ENCODE results near the gene RPS27. TPM values are rescaled to one million over a fixed set of nuclear protein-coding genes. Genes with fewer than 3 reads are reported as not detected.

The RPS27 gene
- 7,060 and 7,825 TPM in 2 replicates for polyA plus RNA-seq (2012; rRNA removed)
- polyA plus RNA-seq (2012; cell fraction: cytosol; rRNA removed), result 7,273 and 7,725 TPM in 2 replicates
- 1,498 and 1,581 TPM in 2 replicates for polyA plus RNA-seq (2012; cell fraction: nucleus; rRNA removed)

DNA sequence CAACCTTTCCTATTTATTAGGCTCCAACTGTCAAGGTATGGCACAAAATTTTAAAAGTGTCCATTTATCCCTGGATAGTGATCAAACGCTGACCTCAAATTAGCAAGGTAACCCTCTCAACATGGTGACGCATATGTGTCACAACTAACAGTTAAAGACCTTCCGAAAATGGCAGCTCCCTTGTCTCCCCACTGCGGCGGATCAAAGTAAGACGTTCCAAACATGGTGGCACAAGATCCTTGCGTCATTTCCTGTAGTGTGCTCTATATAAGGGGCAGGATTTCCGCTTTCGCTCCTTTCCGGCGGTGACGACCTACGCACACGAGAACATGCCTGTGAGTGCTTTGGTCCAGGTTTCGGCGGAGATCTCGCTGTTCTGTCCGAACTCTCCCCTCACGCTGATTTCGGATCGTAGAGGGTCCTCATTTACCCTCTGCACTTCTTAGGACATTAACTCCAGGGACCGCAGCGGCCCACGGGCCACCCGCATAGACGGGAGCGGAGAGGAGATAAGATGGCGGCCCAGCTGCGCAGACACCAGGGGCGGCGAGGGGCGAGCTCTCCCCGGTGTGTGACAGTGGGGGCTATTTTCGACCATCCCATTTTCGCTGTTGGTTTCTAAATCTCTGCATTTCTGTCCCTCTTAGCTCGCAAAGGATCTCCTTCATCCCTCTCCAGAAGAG lies at the start of gene RPS27:
TSS of gene RPS27 (plus strand) at position 295 of the 683 bp plus-strand sequence. CDS start at position 330, 35 bp downstream.
- peak within 1 kb of the TSS; percentile 87 for H2AFZ ChIP-seq (ENCODE audit: low read depth)
- H3F3A ChIP-seq (replicated peaks; ENCODE audit: insufficient read depth), result peaks cover 56% of the 10 kb centered on the region
- 1% methylated on average over 25 of the region's 36 CpGs for WGBS (ENCODE audit: low lambda C conversion rate)
- peak within 1 kb of the TSS; percentile 79 to 92 for H3K27ac ChIP-seq (ENCODE audit: low read depth in 2 of 2, low read length in 1 of 2)
- H3K9me2 ChIP-seq, result no peaks in the 10 kb centered on the region
- peaks cover 8% of the 10 kb centered on the region; the same call in 1 of the 2 replicates for H4K20me1 ChIP-seq (ENCODE audit: insufficient read depth)
- POLR2A ChIA-PET, result interaction anchor here (0.5 to 2.5 kb wide), 50 partner anchors 8 to 356 kb away, joined by 3 to 59 read pairs (median 4); partner anchors contain the start of genes CHTOP, CREB3L4, CRTC2 and DENND4B
- H3K27me3 ChIP-seq (ENCODE audit: insufficient read depth), result no peaks in the 10 kb centered on the region
- peaks cover 19 to 21% of the 10 kb centered on the region in 2 experiments; a peak in 3 of 4 replicates for H3K4me1 ChIP-seq (ENCODE audit: control insufficient read depth in 1 of 2, insufficient read depth in 2 of 2, low read depth in 1 of 2, low read length in 1 of 2)
- TF ChIP-seq CHD2 (IDR thresholded peaks at IDR 0.05; ENCODE audit: low read length, partially characterized antibody), result peak; percentile 83
- 0 out of 2 replicates have a peak, but pooled peaks have one; percentile 20 for TF ChIP-seq RFX5 (IDR thresholded peaks at IDR 0.05; ENCODE audit: low read length)
- TF ChIP-seq FOXJ3 (CRISPR knock-in tag; IDR thresholded peaks at IDR 0.05), result no peak
- no peak for TF ChIP-seq GATA2 (CRISPR knock-in tag; IDR thresholded peaks at IDR 0.05)
- peak; percentile 91; the same call in 1 of the 2 replicates for TF ChIP-seq SIN3A (IDR thresholded peaks at IDR 0.05; ENCODE audit: borderline replicate concordance, low read depth, low read length)
- TF ChIP-seq, protein P1, sequence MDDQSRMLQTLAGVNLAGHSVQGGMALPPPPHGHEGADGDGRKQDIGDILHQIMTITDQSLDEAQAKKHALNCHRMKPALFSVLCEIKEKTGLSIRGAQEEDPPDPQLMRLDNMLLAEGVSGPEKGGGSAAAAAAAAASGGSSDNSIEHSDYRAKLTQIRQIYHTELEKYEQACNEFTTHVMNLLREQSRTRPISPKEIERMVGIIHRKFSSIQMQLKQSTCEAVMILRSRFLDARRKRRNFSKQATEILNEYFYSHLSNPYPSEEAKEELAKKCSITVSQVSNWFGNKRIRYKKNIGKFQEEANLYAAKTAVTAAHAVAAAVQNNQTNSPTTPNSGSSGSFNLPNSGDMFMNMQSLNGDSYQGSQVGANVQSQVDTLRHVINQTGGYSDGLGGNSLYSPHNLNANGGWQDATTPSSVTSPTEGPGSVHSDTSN (IDR thresholded peaks at IDR 0.05), result no peak
- TF ChIP-seq TAF1 (IDR thresholded peaks at IDR 0.05; ENCODE audit: borderline replicate concordance, low read depth, low read length), result peak; percentile 99
- TF ChIP-seq, protein P2, sequence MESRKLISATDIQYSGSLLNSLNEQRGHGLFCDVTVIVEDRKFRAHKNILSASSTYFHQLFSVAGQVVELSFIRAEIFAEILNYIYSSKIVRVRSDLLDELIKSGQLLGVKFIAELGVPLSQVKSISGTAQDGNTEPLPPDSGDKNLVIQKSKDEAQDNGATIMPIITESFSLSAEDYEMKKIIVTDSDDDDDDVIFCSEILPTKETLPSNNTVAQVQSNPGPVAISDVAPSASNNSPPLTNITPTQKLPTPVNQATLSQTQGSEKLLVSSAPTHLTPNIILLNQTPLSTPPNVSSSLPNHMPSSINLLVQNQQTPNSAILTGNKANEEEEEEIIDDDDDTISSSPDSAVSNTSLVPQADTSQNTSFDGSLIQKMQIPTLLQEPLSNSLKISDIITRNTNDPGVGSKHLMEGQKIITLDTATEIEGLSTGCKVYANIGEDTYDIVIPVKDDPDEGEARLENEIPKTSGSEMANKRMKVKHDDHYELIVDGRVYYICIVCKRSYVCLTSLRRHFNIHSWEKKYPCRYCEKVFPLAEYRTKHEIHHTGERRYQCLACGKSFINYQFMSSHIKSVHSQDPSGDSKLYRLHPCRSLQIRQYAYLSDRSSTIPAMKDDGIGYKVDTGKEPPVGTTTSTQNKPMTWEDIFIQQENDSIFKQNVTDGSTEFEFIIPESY (IDR thresholded peaks at IDR 0.05; ENCODE audit: borderline replicate concordance, low read depth), result 0 out of 2 replicates have a peak, but pooled peaks have one; percentile 65
- TF ChIP-seq, protein P3, sequence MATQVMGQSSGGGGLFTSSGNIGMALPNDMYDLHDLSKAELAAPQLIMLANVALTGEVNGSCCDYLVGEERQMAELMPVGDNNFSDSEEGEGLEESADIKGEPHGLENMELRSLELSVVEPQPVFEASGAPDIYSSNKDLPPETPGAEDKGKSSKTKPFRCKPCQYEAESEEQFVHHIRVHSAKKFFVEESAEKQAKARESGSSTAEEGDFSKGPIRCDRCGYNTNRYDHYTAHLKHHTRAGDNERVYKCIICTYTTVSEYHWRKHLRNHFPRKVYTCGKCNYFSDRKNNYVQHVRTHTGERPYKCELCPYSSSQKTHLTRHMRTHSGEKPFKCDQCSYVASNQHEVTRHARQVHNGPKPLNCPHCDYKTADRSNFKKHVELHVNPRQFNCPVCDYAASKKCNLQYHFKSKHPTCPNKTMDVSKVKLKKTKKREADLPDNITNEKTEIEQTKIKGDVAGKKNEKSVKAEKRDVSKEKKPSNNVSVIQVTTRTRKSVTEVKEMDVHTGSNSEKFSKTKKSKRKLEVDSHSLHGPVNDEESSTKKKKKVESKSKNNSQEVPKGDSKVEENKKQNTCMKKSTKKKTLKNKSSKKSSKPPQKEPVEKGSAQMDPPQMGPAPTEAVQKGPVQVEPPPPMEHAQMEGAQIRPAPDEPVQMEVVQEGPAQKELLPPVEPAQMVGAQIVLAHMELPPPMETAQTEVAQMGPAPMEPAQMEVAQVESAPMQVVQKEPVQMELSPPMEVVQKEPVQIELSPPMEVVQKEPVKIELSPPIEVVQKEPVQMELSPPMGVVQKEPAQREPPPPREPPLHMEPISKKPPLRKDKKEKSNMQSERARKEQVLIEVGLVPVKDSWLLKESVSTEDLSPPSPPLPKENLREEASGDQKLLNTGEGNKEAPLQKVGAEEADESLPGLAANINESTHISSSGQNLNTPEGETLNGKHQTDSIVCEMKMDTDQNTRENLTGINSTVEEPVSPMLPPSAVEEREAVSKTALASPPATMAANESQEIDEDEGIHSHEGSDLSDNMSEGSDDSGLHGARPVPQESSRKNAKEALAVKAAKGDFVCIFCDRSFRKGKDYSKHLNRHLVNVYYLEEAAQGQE (IDR thresholded peaks at IDR 0.05; ENCODE audit: low read depth, low read length), result peak; percentile 67
- TF ChIP-seq MXI1 (IDR thresholded peaks at IDR 0.05; ENCODE audit: low read depth, low read length), result peak; percentile 79
- TF ChIP-seq GABPA (IDR thresholded peaks at IDR 0.05; ENCODE audit: low read depth), result peak; percentile 97
- TF ChIP-seq, protein P4, sequence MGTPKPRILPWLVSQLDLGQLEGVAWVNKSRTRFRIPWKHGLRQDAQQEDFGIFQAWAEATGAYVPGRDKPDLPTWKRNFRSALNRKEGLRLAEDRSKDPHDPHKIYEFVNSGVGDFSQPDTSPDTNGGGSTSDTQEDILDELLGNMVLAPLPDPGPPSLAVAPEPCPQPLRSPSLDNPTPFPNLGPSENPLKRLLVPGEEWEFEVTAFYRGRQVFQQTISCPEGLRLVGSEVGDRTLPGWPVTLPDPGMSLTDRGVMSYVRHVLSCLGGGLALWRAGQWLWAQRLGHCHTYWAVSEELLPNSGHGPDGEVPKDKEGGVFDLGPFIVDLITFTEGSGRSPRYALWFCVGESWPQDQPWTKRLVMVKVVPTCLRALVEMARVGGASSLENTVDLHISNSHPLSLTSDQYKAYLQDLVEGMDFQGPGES (IDR thresholded peaks at IDR 0.05; ENCODE audit: low read depth, low read length), result no peak
- peak; percentile 98 for TF ChIP-seq YY1 (IDR thresholded peaks at IDR 0.05; ENCODE audit: low read depth)
- peak; percentile 98 for TF ChIP-seq ELF1 (IDR thresholded peaks at IDR 0.05)
- peak; percentile 100 for TF ChIP-seq POLR2AphosphoS5 (IDR thresholded peaks at IDR 0.05; ENCODE audit: low read depth, low read length)
- TF ChIP-seq, protein P5, sequence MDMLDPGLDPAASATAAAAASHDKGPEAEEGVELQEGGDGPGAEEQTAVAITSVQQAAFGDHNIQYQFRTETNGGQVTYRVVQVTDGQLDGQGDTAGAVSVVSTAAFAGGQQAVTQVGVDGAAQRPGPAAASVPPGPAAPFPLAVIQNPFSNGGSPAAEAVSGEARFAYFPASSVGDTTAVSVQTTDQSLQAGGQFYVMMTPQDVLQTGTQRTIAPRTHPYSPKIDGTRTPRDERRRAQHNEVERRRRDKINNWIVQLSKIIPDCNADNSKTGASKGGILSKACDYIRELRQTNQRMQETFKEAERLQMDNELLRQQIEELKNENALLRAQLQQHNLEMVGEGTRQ (IDR thresholded peaks at IDR 0.05; ENCODE audit: borderline replicate concordance, low read depth, low read length), result no peak
- TF ChIP-seq, protein P6, sequence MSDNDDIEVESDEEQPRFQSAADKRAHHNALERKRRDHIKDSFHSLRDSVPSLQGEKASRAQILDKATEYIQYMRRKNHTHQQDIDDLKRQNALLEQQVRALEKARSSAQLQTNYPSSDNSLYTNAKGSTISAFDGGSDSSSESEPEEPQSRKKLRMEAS (IDR thresholded peaks at IDR 0.05; ENCODE audit: low read depth), result peak; percentile 92
- H3K9me3 ChIP-seq, result no peaks in the 10 kb centered on the region
- H3K36me3 ChIP-seq (replicated peaks in 1 of 2; ENCODE audit: control insufficient read depth in 1 of 2, insufficient read depth in 2 of 2, low read length in 1 of 2), result peaks cover 23 to 35% of the 10 kb centered on the region in 2 experiments
- H3K4me2 ChIP-seq, result peak within 1 kb of the TSS; percentile 83
- CTCF ChIA-PET, result interaction anchor here (0.6 to 3.3 kb wide), 8 partner anchors 27 to 313 kb away, joined by 3 to 12 read pairs (median 4); partner anchors contain the start of genes DENND4B and SLC39A1
- H3K9ac ChIP-seq, result peak within 1 kb of the TSS; percentile 92
- peaks cover 29% of the 10 kb centered on the region for H3K79me2 ChIP-seq (ENCODE audit: insufficient read depth)
- peak; percentile 90 for DNase-seq
- peak within 1 kb of the TSS; percentile 82 to 85 for H3K4me3 ChIP-seq (ENCODE audit: low read depth in 2 of 2, low read length in 1 of 2)
